Calu3 (cell line): ENCODE measurements around the gene GPRIN1. TPM values are rescaled to one million over a fixed set of nuclear protein-coding genes. Genes with fewer than 3 reads are reported as not detected.

Source experiments
- BruUV-seq: library from RNA; stranded (reverse); fragments of 400-500 nt; replicated peaks from 2 replicates; lab custom pipeline; 2021; lab: Mats Ljungman, UMichigan
- CTCF ChIA-PET: fragments of 300-600 bp; sonication (Branson Sonifier 250); formaldehyde crosslinking; loops from one replicate; lab custom pipeline; 2022; ENCODE audit warnings: antibody characterized with exemption; lab: Charles Lee
- DNase-seq: peaks from one replicate; pipeline ENCODE4 v3.0.0; 2022
- H3K27ac Mint-ChIP-seq: one replicate; pipeline ENCODE4 v1.8.0; 2022; ENCODE audit warnings: mixed read lengths; ENCODE audit not compliant: unreplicated experiment
- H3K27me3 Mint-ChIP-seq: one replicate; pipeline ENCODE4 v1.8.0; 2022; ENCODE audit warnings: mixed read lengths; ENCODE audit not compliant: unreplicated experiment
- H3K36me3 Mint-ChIP-seq: one replicate; pipeline ENCODE4 v1.8.0; 2022; ENCODE audit warnings: mild to moderate bottlenecking, moderate library complexity, mixed read lengths; ENCODE audit not compliant: insufficient read depth, unreplicated experiment
- H3K4me1 Mint-ChIP-seq: one replicate; pipeline ENCODE4 v1.8.0; 2022; ENCODE audit warnings: mild to moderate bottlenecking, low read depth, mixed read lengths; ENCODE audit not compliant: unreplicated experiment
- H3K4me3 Mint-ChIP-seq: one replicate; pipeline ENCODE4 v1.8.0; 2022; ENCODE audit warnings: mild to moderate bottlenecking, low read depth, moderate library complexity, mixed read lengths; ENCODE audit not compliant: unreplicated experiment
- H3K9me3 Mint-ChIP-seq: one replicate; pipeline ENCODE4 v1.8.0; 2022; ENCODE audit warnings: low read depth, mixed read lengths; ENCODE audit not compliant: unreplicated experiment
- intact Hi-C: fragments of 100-400 bp; cut with micrococcal nuclease; formaldehyde crosslinking; loops from one replicate; pipeline ENCODE4 v1.10.0; 2022; ENCODE audit not compliant: unreplicated experiment
- total RNA-seq: library from RNA; stranded (reverse); gene quantifications from 2 replicates; pipeline ENCODE4 v1.2.3, GENCODE V29; 2022
- TF ChIP-seq, protein P1 (sequence below): fragments of 200-600 bp; IDR thresholded peaks from one replicate; pipeline ENCODE4 v1.8.0; 2022; ENCODE audit warnings: antibody characterized with exemption; ENCODE audit not compliant: unreplicated experiment

Gene GPRIN1
- total RNA-seq, 1 experiment from 2014 or later = 12.6 TPM

DNA sequence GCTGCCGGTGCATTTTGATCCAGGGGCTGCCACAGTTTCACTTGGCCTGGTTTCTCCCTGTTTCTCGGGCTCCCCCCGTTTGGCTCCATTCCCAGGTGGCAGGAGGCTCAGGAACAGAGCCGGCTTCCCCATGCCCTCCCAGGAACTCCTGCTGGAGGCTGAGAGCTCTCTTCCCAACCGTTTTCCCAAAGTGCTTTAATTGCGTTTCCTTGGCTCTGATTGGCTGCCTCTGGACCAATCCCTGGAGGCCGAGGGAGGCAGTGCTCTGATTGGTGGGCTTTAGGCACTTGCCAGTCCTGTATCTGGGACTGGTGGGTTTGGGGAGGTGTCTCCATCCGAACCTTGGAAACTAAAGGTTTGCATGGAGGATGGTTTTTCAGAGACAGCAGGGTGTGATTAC is 42.2 kb upstream of the GPRIN1 start:
- H3K9me3 Mint-ChIP-seq = no peaks in the 10 kb centered on the region
- peaks cover 27% of the 10 kb centered on the region for H3K36me3 Mint-ChIP-seq
- H3K27ac Mint-ChIP-seq = no peak overlapping the region
- no peak for DNase-seq
- intact Hi-C loops = loop anchor here (2.0 kb wide), 1 partner anchor 89 kb away; no protein-coding TSS in a partner anchor
- H3K4me3 Mint-ChIP-seq = no peak overlapping the region
- CTCF ChIA-PET = no interaction called here
- TF ChIP-seq, protein P1, sequence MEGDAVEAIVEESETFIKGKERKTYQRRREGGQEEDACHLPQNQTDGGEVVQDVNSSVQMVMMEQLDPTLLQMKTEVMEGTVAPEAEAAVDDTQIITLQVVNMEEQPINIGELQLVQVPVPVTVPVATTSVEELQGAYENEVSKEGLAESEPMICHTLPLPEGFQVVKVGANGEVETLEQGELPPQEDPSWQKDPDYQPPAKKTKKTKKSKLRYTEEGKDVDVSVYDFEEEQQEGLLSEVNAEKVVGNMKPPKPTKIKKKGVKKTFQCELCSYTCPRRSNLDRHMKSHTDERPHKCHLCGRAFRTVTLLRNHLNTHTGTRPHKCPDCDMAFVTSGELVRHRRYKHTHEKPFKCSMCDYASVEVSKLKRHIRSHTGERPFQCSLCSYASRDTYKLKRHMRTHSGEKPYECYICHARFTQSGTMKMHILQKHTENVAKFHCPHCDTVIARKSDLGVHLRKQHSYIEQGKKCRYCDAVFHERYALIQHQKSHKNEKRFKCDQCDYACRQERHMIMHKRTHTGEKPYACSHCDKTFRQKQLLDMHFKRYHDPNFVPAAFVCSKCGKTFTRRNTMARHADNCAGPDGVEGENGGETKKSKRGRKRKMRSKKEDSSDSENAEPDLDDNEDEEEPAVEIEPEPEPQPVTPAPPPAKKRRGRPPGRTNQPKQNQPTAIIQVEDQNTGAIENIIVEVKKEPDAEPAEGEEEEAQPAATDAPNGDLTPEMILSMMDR = no peak
- no peaks in the 10 kb centered on the region for H3K27me3 Mint-ChIP-seq
- BruUV-seq = no TSS peak
- peaks cover 31% of the 10 kb centered on the region for H3K4me1 Mint-ChIP-seq

DNA sequence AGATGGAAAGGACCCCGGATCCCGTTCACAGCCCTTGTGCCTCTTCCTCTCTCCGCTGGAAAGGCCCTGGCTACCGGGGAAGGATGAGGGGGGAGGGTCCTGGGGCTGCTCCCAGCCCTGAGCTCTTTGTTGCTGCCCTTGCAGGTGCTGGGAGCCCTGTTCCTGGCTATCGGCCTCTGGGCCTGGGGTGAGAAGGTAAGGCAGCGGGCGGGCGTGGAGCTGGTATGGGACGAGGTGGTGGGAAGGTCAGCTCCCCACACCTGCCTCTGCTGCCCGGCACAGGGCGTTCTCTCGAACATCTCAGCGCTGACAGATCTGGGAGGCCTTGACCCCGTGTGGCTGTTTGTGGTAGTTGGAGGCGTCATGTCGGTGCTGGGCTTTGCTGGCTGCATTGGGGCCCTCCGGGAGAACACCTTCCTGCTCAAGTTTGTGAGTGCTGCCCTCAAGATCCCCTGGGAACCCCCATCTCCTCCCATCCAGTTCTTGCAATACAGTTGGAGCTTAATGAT is 41.6 kb upstream of the GPRIN1 start:
- peaks cover 31% of the 10 kb centered on the region for H3K4me1 Mint-ChIP-seq
- BruUV-seq = no TSS peak
- CTCF ChIA-PET = interaction anchor here (0.6 to 0.7 kb wide), 2 partner anchors 9 kb away, joined by 3 to 4 read pairs; no protein-coding TSS in a partner anchor
- no peaks in the 10 kb centered on the region for H3K9me3 Mint-ChIP-seq
- H3K36me3 Mint-ChIP-seq = peaks cover 30% of the 10 kb centered on the region
- intact Hi-C loops = no loop called here
- TF ChIP-seq, protein P1 = no peak
- DNase-seq = no peak
- no peak overlapping the region for H3K27ac Mint-ChIP-seq
- H3K27me3 Mint-ChIP-seq = no peaks in the 10 kb centered on the region
- no peak overlapping the region for H3K4me3 Mint-ChIP-seq

DNA sequence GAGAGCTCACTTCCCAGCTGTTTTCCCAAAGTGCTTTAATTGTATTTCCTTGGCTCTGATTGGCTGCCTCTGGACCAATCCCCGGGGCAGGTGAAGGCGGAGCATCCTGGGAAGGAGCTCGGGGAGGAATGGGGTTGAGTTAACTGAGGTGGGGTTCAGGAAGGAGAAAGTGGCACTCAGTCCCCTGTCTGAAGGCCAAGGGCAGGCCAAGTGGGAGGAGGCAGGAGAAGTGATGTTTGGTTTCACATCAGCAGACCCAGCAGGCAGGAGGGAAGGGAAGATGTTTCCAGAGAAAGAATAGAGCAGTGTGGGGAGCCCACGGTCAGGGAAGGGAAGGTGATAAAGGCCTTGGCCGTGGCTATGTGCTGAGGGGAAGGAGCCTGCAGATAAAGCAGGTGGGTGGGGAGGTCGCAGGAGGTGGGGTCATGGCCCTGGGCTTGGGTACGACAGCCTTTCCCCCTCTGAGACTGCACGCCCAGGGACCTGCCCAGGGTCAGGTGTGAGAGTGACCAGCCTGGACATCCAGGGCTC is 40.5 kb upstream of the GPRIN1 start:
- H3K36me3 Mint-ChIP-seq = peaks cover 33% of the 10 kb centered on the region
- H3K27me3 Mint-ChIP-seq = no peaks in the 10 kb centered on the region
- TF ChIP-seq, protein P1 = no peak
- no TSS peak for BruUV-seq
- no peaks in the 10 kb centered on the region for H3K9me3 Mint-ChIP-seq
- H3K4me3 Mint-ChIP-seq = no peak overlapping the region
- CTCF ChIA-PET = no interaction called here
- peak overlapping the region; percentile 9 for H3K27ac Mint-ChIP-seq
- no peak for DNase-seq
- intact Hi-C loops = no loop called here
- peaks cover 31% of the 10 kb centered on the region for H3K4me1 Mint-ChIP-seq

DNA sequence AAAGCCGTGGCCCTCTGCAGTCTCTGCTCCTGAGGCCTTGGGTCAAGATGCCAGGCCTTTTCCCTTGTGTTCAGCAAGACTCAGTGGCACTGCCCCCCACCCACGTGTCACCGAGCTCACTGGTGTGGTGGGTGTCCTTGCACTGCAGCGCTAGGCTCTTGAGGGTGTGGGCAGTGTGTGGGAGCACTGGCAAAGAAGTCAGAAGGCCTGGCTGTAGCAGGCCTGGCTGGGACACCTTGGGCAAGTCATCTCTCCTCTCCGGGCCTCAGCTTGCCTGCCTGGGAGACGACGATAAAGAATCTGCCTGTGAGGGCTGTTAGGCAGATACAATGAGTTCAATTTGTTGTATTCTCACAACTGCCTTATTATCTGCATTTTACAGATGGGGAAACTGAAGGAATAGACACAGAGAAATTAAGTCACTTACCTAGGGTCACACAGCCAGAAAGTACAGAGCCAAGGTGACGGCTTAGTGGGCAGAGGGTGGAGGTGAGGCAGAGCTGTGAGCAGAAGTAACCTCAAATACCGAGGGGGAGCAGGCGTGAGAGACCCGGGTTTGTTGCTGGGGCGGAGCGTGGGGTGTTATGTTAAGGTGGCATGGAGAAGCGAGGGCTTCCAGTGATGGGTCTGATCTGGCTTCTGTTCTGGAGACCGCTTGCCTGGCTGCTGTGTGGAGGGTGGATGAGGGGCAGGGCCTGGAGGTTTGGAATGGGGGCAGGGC is 38.7 kb upstream of the GPRIN1 start:
- intact Hi-C loops = no loop called here
- no peak for DNase-seq
- H3K27ac Mint-ChIP-seq = peak overlapping the region; percentile 30
- no peaks in the 10 kb centered on the region for H3K27me3 Mint-ChIP-seq
- no peaks in the 10 kb centered on the region for H3K9me3 Mint-ChIP-seq
- peak overlapping the region; percentile 74 for H3K4me3 Mint-ChIP-seq
- TSS peak; percentile 49 for BruUV-seq
- CTCF ChIA-PET = interaction anchor here (0.5 to 2.5 kb wide), 3 partner anchors 10 to 1517 kb away, joined by 9 to 12 read pairs (median 9); no protein-coding TSS in a partner anchor
- H3K4me1 Mint-ChIP-seq = peaks cover 28% of the 10 kb centered on the region
- H3K36me3 Mint-ChIP-seq = peaks cover 30% of the 10 kb centered on the region
- TF ChIP-seq, protein P1 = no peak
